Activated B cell treated with CpG ODN at 0.5 μM for 24 hours (primary cell): ENCODE data around the gene WWC1. TPM values are rescaled to one million over a fixed set of nuclear protein-coding genes. Genes with fewer than 3 reads are reported as not detected.

Experiments
- ATAC-seq: fragments of 200-7000 bp; cut with Tn5 transposase; one replicate; pipeline ENCODE4 v1.10.0; 2021; ENCODE audit warnings: low read depth, mild to moderate bottlenecking, moderate library complexity
- CTCF ChIA-PET: fragments of 350-600 bp; sonication (Branson Sonifier 250); formaldehyde crosslinking; loops from one replicate; lab custom pipeline; 2021; ENCODE audit warnings: antibody characterized with exemption; lab: Charles Lee
- POLR2A ChIA-PET: fragments of 350-600 bp; sonication (Branson Sonifier 250); formaldehyde crosslinking; loops from one replicate; lab custom pipeline; 2021; ENCODE audit warnings: antibody characterized with exemption; lab: Charles Lee
- DNase-seq: peaks from one replicate; pipeline ENCODE4 v3.0.0; 2022
- H3K27ac Mint-ChIP-seq: one replicate; pipeline ENCODE4 v1.8.0; 2020; ENCODE audit warnings: mixed read lengths
- H3K27me3 Mint-ChIP-seq: one replicate; pipeline ENCODE4 v1.8.0; 2021; ENCODE audit warnings: mixed read lengths
- H3K36me3 Mint-ChIP-seq: one replicate; pipeline ENCODE4 v1.8.0; 2021; ENCODE audit warnings: low read depth, mixed read lengths
- H3K4me1 Mint-ChIP-seq: one replicate; pipeline ENCODE4 v1.8.0; 2021; ENCODE audit warnings: mixed read lengths
- H3K4me3 Mint-ChIP-seq: one replicate; pipeline ENCODE4 v1.8.0; 2020; ENCODE audit warnings: mild to moderate bottlenecking, mixed read lengths
- H3K9me3 Mint-ChIP-seq: one replicate; pipeline ENCODE4 v1.8.0; 2020; ENCODE audit warnings: mixed read lengths
- intact Hi-C: fragments of 100-400 bp; cut with micrococcal nuclease; formaldehyde crosslinking; loops from one replicate; pipeline ENCODE4 v1.15.1; 2024
- total RNA-seq: library from RNA; stranded (reverse); gene quantifications from 2 replicates; pipeline ENCODE4 v1.2.3, GENCODE V29; 2022
- TF ChIP-seq, protein P1 (sequence below): fragments of 200-600 bp; IDR thresholded peaks from one replicate; pipeline ENCODE4 v1.8.0; 2022; ENCODE audit warnings: antibody characterized with exemption, mild to moderate bottlenecking

WWC1 gene
- total RNA-seq, 1 donor from 2014 or later = 2.0 TPM

DNA sequence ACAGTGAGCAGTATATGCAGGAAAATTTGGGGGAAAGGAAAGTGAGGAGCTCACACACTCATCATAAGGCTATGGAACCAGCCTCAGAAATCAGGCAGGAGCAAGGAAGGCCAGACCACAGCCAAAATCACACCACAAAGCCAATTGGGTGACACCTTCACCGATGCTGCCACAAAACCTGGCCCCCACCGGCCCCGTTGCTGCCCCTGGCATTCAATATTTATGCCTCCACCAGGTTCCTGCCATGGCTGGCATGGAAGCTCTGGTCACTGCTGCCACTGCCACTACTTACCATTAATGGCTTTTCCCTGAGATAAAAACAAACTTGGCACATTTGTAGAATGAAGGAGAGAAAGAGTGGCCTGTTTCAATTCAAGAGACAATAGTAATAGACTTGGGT lies 166.1 kb downstream of the WWC1 start:
- intact Hi-C loops = no loop called here
- ATAC-seq (no peak), DNase-seq (no peak)
- CTCF ChIA-PET = no interaction called here
- Mint-ChIP-seq H3K27me3 (no peaks in the 10 kb centered on the region), H3K36me3 (peaks cover 4% of the 10 kb centered on the region), H3K4me3 (no peak overlapping the region), H3K27ac (no peak overlapping the region), H3K9me3 (peaks cover 3% of the 10 kb centered on the region), H3K4me1 (no peaks in the 10 kb centered on the region)
- POLR2A ChIA-PET = no interaction called here
- TF ChIP-seq, protein P1, sequence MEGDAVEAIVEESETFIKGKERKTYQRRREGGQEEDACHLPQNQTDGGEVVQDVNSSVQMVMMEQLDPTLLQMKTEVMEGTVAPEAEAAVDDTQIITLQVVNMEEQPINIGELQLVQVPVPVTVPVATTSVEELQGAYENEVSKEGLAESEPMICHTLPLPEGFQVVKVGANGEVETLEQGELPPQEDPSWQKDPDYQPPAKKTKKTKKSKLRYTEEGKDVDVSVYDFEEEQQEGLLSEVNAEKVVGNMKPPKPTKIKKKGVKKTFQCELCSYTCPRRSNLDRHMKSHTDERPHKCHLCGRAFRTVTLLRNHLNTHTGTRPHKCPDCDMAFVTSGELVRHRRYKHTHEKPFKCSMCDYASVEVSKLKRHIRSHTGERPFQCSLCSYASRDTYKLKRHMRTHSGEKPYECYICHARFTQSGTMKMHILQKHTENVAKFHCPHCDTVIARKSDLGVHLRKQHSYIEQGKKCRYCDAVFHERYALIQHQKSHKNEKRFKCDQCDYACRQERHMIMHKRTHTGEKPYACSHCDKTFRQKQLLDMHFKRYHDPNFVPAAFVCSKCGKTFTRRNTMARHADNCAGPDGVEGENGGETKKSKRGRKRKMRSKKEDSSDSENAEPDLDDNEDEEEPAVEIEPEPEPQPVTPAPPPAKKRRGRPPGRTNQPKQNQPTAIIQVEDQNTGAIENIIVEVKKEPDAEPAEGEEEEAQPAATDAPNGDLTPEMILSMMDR = no peak

DNA sequence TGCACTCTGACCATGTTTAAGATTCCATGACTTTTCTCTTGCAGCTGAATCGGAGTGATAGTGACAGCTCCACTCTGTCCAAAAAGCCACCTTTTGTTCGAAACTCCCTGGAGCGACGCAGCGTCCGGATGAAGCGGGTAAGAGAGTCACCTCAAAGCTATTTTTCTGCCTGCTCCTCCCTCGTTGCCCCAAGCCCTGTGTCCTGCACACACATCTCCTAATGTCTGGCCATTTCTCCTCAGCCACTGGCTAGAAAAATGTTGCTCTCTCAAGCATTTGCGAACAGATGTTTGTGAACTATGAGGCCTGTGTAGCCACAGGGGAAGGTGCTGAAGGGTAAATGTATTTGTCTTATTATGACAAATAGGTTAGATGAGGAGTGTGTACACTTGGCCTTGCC lies 169.2 kb downstream of the WWC1 start:
- TF ChIP-seq, protein P1 = no peak
- ChIA-PET POLR2A (no interaction called here), CTCF (no interaction called here)
- DNase-seq (no peak), ATAC-seq (no peak)
- Mint-ChIP-seq H3K4me3 (no peak overlapping the region), H3K9me3 (peaks cover 3% of the 10 kb centered on the region), H3K27ac (no peak overlapping the region), H3K4me1 (no peaks in the 10 kb centered on the region), H3K27me3 (no peaks in the 10 kb centered on the region), H3K36me3 (peaks cover 4% of the 10 kb centered on the region)
- intact Hi-C loops = no loop called here

DNA sequence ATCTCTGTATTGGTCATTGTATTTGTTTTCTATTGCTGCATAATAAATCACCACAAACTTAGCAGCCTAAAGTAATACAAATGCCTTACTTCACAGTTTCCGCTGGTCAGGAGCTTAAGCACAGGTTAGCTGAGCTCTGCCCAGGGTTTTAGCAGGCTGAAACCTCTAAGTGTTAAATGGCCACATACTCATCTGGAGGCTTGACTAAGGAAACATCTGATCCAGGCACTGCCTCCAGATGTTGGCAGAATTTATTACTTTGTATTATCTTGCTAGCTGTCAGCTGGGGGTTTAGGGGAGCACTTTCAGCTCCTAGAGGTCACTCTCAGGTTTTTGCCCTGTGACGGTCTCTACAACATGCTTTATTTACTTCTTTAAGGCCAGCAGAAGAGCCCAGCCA lies 171.6 kb downstream of the WWC1 start:
- H3K9me3 Mint-ChIP-seq = peaks cover 3% of the 10 kb centered on the region
- H3K27ac Mint-ChIP-seq = no peak overlapping the region
- DNase-seq = no peak
- no peaks in the 10 kb centered on the region for H3K27me3 Mint-ChIP-seq
- TF ChIP-seq, protein P1 = no peak
- H3K4me3 Mint-ChIP-seq = no peak overlapping the region
- no peaks in the 10 kb centered on the region for H3K36me3 Mint-ChIP-seq
- intact Hi-C loops = no loop called here
- POLR2A ChIA-PET = no interaction called here
- H3K4me1 Mint-ChIP-seq = no peaks in the 10 kb centered on the region
- CTCF ChIA-PET = no interaction called here
- ATAC-seq = no peak

DNA sequence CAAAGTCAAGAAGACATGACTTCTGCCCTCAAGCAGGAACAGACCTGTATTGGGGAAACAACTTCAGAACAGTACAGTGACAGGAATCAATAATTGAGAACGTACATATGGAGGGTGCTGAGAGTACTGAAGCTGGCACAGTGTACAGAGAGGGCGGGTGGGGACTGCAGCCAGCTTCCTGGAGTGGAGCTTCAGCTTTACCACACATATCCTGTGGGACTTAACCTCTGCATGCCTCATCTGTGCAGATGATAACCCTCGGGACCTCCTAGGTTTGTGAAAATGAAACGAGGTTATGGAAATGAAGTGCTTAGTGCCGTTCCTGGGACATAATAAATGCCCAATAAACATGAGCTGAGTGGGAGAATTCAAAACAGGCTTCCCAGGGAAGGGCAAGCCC lies 172.8 kb downstream of the WWC1 start:
- Mint-ChIP-seq H3K36me3 (no peaks in the 10 kb centered on the region), H3K9me3 (no peaks in the 10 kb centered on the region), H3K27ac (no peak overlapping the region), H3K4me3 (no peak overlapping the region), H3K4me1 (no peaks in the 10 kb centered on the region), H3K27me3 (no peaks in the 10 kb centered on the region)
- POLR2A ChIA-PET = no interaction called here
- DNase-seq (no peak), ATAC-seq (no peak)
- TF ChIP-seq, protein P1 = no peak
- intact Hi-C loops = no loop called here
- CTCF ChIA-PET = no interaction called here

DNA sequence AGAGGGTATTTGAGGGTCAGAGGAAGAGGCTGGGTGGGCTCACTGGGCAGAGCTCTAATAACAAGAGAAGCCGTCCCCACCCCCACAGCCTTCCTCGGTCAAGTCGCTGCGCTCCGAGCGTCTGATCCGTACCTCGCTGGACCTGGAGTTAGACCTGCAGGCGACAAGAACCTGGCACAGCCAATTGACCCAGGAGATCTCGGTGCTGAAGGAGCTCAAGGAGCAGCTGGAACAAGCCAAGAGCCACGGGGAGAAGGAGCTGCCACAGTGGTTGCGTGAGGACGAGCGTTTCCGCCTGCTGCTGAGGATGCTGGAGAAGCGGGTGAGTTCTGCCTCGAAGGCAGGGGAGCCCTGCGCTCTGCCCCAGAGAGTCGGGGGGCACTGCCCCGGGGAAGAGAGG lies 173.2 kb downstream of the WWC1 start:
- no peaks in the 10 kb centered on the region for H3K27me3 Mint-ChIP-seq
- ChIA-PET CTCF (no interaction called here), POLR2A (no interaction called here)
- TF ChIP-seq, protein P1 = no peak
- H3K4me3 Mint-ChIP-seq = no peak overlapping the region
- no peaks in the 10 kb centered on the region for H3K9me3 Mint-ChIP-seq
- no peaks in the 10 kb centered on the region for H3K4me1 Mint-ChIP-seq
- intact Hi-C loops = no loop called here
- DNase-seq (no peak), ATAC-seq (no peak)
- no peak overlapping the region for H3K27ac Mint-ChIP-seq
- H3K36me3 Mint-ChIP-seq = no peaks in the 10 kb centered on the region
